A673 (cell line): ENCODE data around the gene DACT1. TPM values are rescaled to one million over a fixed set of nuclear protein-coding genes. Genes with fewer than 3 reads are reported as not detected.

Experiments
- BruUV-seq: library from RNA; stranded (reverse); fragments of 400-500 nt; replicated peaks from 2 replicates; lab custom pipeline; 2021; lab: Mats Ljungman, UMichigan
- CTCF ChIA-PET: fragments of 300-600 bp; sonication (Branson Sonifier 250); formaldehyde crosslinking; loops from one replicate; lab custom pipeline; 2022; ENCODE audit warnings: antibody characterized with exemption; lab: Charles Lee
- POLR2A ChIA-PET: fragments of 300-600 bp; sonication (Branson Sonifier 250); formaldehyde crosslinking; loops from one replicate; lab custom pipeline; 2022; ENCODE audit warnings: antibody characterized with exemption; ENCODE audit not compliant: low non-redundant PET; lab: Charles Lee
- DNase-seq: peaks from one replicate; pipeline ENCODE4 v3.0.0-alpha.2; 2015; ENCODE audit warnings: low spot score
- H3K27ac ChIP-seq: fragments of 200-600 bp; sonication (generic); 2 replicates; pipeline ENCODE4 v1.5.1; 2016; ENCODE audit warnings: mixed run types, low read depth, mild to moderate bottlenecking, mixed read lengths, antibody characterized with exemption, low read length; ENCODE audit not compliant: poor library complexity, severe bottlenecking
- H3K27me3 ChIP-seq: fragments of 200-600 bp; sonication (generic); replicated peaks from 2 replicates; pipeline ENCODE4 v1.6.1; 2017; ENCODE audit warnings: mixed run types, low read depth, mild to moderate bottlenecking, mixed read lengths, antibody characterized with exemption, low read length; ENCODE audit not compliant: insufficient read depth, poor library complexity
- H3K36me3 ChIP-seq: fragments of 200-600 bp; sonication (generic); 2 replicates; pipeline ENCODE4 v1.6.1; 2016; ENCODE audit warnings: mixed run types, mild to moderate bottlenecking, mixed read lengths, antibody characterized with exemption, low read length; ENCODE audit not compliant: insufficient read depth, poor library complexity, severe bottlenecking
- H3K4me1 ChIP-seq: fragments of 200-600 bp; sonication (generic); 2 replicates; pipeline ENCODE4 v1.6.1; 2017; ENCODE audit warnings: mixed run types, mild to moderate bottlenecking, mixed read lengths, antibody characterized with exemption, low read length; ENCODE audit not compliant: insufficient read depth, poor library complexity, severe bottlenecking
- H3K4me3 ChIP-seq: fragments of 200-600 bp; sonication (generic); 2 replicates; pipeline ENCODE4 v1.5.1; 2016; ENCODE audit warnings: low read depth, mixed run types, mild to moderate bottlenecking, mixed read lengths, low read length; ENCODE audit not compliant: poor library complexity, severe bottlenecking
- H3K9me3 ChIP-seq: fragments of 200-600 bp; sonication (generic); 2 replicates; pipeline ENCODE4 v1.6.1; 2016; ENCODE audit warnings: mixed run types, low read depth, mild to moderate bottlenecking, mixed read lengths, antibody characterized with exemption, low read length; ENCODE audit not compliant: poor library complexity, severe bottlenecking
- EZH2 ChIP-seq: fragments of 200-600 bp; sonication (generic); IDR thresholded peaks from 2 replicates; pipeline ENCODE4 v1.6.1; 2017; ENCODE audit warnings: borderline replicate concordance, low read depth, mild to moderate bottlenecking, mixed read lengths, antibody characterized with exemption, low read length; ENCODE audit not compliant: poor library complexity, severe bottlenecking
- intact Hi-C: fragments of 100-400 bp; cut with micrococcal nuclease; formaldehyde crosslinking; loops from one replicate; pipeline ENCODE4 v1.10.0; 2022; ENCODE audit not compliant: unreplicated experiment
- total RNA-seq: library from RNA; stranded (reverse); gene quantifications from 2 replicates; pipeline ENCODE4 v1.2.3, GENCODE V29; 2021
- TF ChIP-seq, protein P1 (sequence below): fragments of 300-800, 200-600 bp; sonication (generic); conservative IDR thresholded peaks from 2 replicates; pipeline ENCODE4 v1.5.1; 2017; ENCODE audit warnings: low read depth, mild to moderate bottlenecking, antibody characterized with exemption, low read length, moderate library complexity, mixed read lengths

The DACT1 gene
- total RNA-seq, 1 experiment from 2014 or later, result 5.1 TPM

DNA sequence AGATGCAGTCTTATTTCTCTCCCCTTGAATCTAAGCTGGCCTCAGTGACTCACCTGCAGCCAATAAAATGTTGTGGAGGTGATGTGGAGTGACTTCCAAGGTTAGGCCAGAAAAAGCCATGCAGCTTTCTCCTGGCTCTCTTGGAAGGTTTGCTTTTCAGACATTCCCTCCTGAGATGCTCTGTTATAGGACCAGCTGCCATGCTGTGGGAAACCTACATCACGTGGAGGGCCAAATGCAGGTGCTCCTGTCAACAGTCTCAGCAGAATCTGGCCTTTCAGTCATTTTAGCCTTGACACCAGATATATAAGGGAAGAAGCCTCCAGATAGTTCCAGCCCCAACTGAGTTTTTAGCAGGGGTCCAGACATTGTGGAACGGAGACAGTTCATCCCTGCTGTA is 38.1 kb upstream of the DACT1 start:
- no peak for DNase-seq
- Histone ChIP-seq H3K36me3 (no peaks in the 10 kb centered on the region), H3K4me1 (no peaks in the 10 kb centered on the region), H3K9me3 (no peaks in the 10 kb centered on the region), H3K4me3 (no peak overlapping the region), H3K27ac (no peak overlapping the region), H3K27me3 (no peaks in the 10 kb centered on the region)
- intact Hi-C loops, result no loop called here
- TF ChIP-seq, protein P1, sequence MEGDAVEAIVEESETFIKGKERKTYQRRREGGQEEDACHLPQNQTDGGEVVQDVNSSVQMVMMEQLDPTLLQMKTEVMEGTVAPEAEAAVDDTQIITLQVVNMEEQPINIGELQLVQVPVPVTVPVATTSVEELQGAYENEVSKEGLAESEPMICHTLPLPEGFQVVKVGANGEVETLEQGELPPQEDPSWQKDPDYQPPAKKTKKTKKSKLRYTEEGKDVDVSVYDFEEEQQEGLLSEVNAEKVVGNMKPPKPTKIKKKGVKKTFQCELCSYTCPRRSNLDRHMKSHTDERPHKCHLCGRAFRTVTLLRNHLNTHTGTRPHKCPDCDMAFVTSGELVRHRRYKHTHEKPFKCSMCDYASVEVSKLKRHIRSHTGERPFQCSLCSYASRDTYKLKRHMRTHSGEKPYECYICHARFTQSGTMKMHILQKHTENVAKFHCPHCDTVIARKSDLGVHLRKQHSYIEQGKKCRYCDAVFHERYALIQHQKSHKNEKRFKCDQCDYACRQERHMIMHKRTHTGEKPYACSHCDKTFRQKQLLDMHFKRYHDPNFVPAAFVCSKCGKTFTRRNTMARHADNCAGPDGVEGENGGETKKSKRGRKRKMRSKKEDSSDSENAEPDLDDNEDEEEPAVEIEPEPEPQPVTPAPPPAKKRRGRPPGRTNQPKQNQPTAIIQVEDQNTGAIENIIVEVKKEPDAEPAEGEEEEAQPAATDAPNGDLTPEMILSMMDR, result no peak
- no peak for TF ChIP-seq EZH2
- ChIA-PET CTCF (no interaction called here), POLR2A (no interaction called here)
- no TSS peak for BruUV-seq

DNA sequence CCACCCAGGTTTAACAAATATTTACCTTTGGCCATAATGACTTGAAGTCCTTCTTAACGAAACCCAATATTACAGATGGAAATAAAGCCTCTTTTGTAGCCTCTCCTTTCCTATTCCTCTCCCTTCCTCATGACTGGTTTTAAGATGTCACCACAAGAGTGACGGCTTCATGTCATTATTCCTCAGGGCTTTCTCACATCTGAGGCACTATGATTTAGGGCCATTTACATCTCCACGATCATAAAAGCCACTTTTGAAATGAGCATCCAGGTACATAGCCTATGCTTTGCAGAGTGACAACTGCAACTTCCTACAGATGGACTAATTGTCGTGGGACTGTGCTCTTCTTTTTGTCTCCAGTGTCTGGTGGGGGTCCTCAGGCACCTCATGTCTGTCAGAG is 32.3 kb upstream of the DACT1 start:
- no peaks in the 10 kb centered on the region for H3K9me3 ChIP-seq
- H3K4me3 ChIP-seq, result no peak overlapping the region
- BruUV-seq, result no TSS peak
- no peaks in the 10 kb centered on the region for H3K4me1 ChIP-seq
- intact Hi-C loops, result no loop called here
- peaks cover 4% of the 10 kb centered on the region for H3K27me3 ChIP-seq
- H3K27ac ChIP-seq, result no peak overlapping the region
- ChIA-PET CTCF (no interaction called here), POLR2A (no interaction called here)
- DNase-seq, result no peak
- TF ChIP-seq, protein P1, result no peak
- no peak for TF ChIP-seq EZH2
- no peaks in the 10 kb centered on the region for H3K36me3 ChIP-seq

DNA sequence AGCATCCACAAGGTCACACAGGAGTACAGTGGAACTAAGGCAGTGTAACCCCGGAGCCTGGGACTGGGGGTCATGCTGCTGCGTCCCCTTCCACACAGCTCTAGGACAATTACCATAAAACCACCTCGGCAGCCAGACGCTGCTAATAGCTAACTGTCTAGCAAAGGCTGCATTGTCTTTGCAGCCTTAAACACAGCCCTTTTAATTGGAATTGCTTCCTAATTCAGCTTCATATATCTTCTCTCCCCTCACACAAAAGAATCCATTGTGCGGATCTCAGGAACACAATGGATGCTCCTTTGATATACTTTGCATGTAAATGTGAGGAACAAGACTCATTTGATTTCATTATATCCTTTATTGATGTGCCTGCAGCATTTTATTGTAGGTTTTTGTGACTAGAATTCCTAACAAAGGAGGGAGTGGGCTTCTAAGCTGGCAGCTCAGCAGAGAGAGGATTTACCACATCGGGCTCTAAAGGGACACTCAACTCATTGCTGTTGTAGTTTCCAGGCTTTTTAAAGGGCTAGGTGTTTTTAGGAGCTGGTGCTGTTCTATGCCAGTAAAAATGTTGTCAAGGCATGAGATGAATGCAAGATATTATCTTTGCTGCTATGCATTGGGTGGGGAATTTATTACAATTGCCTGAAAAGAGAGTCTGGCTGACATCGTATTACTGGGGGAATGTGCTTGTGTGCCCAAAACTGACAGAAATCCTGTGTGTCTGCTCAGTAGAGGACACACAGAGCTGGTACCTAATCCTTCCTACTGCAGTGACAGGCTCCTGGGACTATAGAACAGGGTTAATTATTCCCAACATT is 30.4 kb upstream of the DACT1 start:
- no peak for DNase-seq
- no TSS peak for BruUV-seq
- ChIA-PET POLR2A (no interaction called here), CTCF (no interaction called here)
- peaks cover 4% of the 10 kb centered on the region for H3K27me3 ChIP-seq
- H3K4me1 ChIP-seq, result no peaks in the 10 kb centered on the region
- H3K27ac ChIP-seq, result no peak overlapping the region
- no peaks in the 10 kb centered on the region for H3K36me3 ChIP-seq
- no peak overlapping the region for H3K4me3 ChIP-seq
- intact Hi-C loops, result no loop called here
- H3K9me3 ChIP-seq, result no peaks in the 10 kb centered on the region
- TF ChIP-seq EZH2, result no peak
- TF ChIP-seq, protein P1, result no peak
